T-cell (primary cell): ENCODE results near the gene DR1. TPM values are rescaled to one million over a fixed set of nuclear protein-coding genes. Genes with fewer than 3 reads are reported as not detected.

Experiments
- ATAC-seq, 4 experiments: fragments of 200-7000 bp in 3 of 4; fragments of 150-1000 bp in 1 of 4; cut with Tn5 transposase; replicated peaks in 1 of 4; 1 replicate in 3 of 4; 2 replicates in 1 of 4; pipeline ENCODE4 v1.10.0; 2021; ENCODE audit warnings: moderate library complexity in 3 of 4, mild to moderate bottlenecking in 2 of 4, moderate number of reproducible peaks in 1 of 4
- CTCF ChIA-PET, 2 donors: fragments of 300-600 bp; sonication (Branson Sonifier 250); formaldehyde crosslinking; loops; one replicate each; lab custom pipeline; 2022; ENCODE audit warnings: antibody characterized with exemption in 2 of 2; lab: Charles Lee
- POLR2A ChIA-PET, 2 donors: fragments of 300-600 bp; sonication (Branson Sonifier 250); formaldehyde crosslinking; loops; one replicate each; lab custom pipeline; 2022; ENCODE audit warnings: antibody characterized with exemption in 2 of 2; lab: Charles Lee
- DNase-seq, 35 experiments: peaks; one replicate each; pipeline versions ENCODE4 v3.0.0 to v3.0.0-alpha.2; 2013 to 2023
- H3K27ac ChIP-seq: one replicate; pipeline ENCODE4 v1.5.1; 2013; ENCODE audit warnings: low read length
- H3K27me3 ChIP-seq, 2 experiments: replicated peaks in 1 of 2; 1 replicate in 1 of 2; 2 replicates in 1 of 2; pipeline versions ENCODE4 v1.6.1 to v1.7.0; 2013; ENCODE audit warnings: low read length in 1 of 2, mixed read lengths in 1 of 2; ENCODE audit not compliant: control insufficient read depth in 2 of 2, insufficient read depth in 2 of 2; ENCODE audit errors: extremely low read depth in 1 of 2
- H3K36me3 ChIP-seq, 2 donors: 1 replicate in 1 of 2; 2 replicates in 1 of 2; pipeline versions ENCODE4 v1.6.1 to v1.7.0; 2013; ENCODE audit warnings: low read length in 1 of 2; ENCODE audit not compliant: control insufficient read depth in 2 of 2, insufficient read depth in 1 of 2; ENCODE audit errors: extremely low read depth in 1 of 2
- H3K4me1 ChIP-seq, 2 experiments: 1 replicate in 1 of 2; 2 replicates in 1 of 2; pipeline versions ENCODE4 v1.6.1 to v1.7.0; 2013; ENCODE audit warnings: low read length in 2 of 2, mixed read lengths in 1 of 2; ENCODE audit not compliant: insufficient read depth in 2 of 2, control insufficient read depth in 1 of 2; ENCODE audit errors: extremely low read depth in 1 of 2
- H3K4me3 ChIP-seq, 2 donors: 1 replicate in 1 of 2; 2 replicates in 1 of 2; pipeline versions ENCODE4 v1.5.1 to v1.7.0; 2013; ENCODE audit warnings: mild to moderate bottlenecking in 2 of 2, low read length in 1 of 2, moderate library complexity in 1 of 2; ENCODE audit not compliant: control insufficient read depth in 1 of 2; ENCODE audit errors: extremely low read depth in 1 of 2
- H3K9me3 ChIP-seq: 2 replicates; pipeline ENCODE4 v1.7.0; 2013
- H3K27ac Mint-ChIP-seq, 2 donors: one replicate each; pipeline ENCODE4 v1.8.0; 2020 to 2021; ENCODE audit warnings: mild to moderate bottlenecking in 2 of 2, mixed read lengths in 2 of 2
- H3K27me3 Mint-ChIP-seq, 2 donors: one replicate each; pipeline ENCODE4 v1.8.0; 2021 to 2022; ENCODE audit warnings: mixed read lengths in 2 of 2
- H3K36me3 Mint-ChIP-seq: one replicate; pipeline ENCODE4 v1.8.0; 2021; ENCODE audit warnings: mixed read lengths
- H3K4me1 Mint-ChIP-seq, 3 donors: one replicate each; pipeline ENCODE4 v1.8.0; 2020 to 2022; ENCODE audit warnings: mixed read lengths in 3 of 3, mild to moderate bottlenecking in 1 of 3
- H3K4me3 Mint-ChIP-seq, 3 donors: one replicate each; pipeline ENCODE4 v1.8.0; 2020 to 2022; ENCODE audit warnings: mild to moderate bottlenecking in 3 of 3, mixed read lengths in 3 of 3, moderate library complexity in 3 of 3
- H3K9me3 Mint-ChIP-seq, 3 donors: one replicate each; pipeline ENCODE4 v1.8.0; 2020 to 2022; ENCODE audit warnings: mixed read lengths in 3 of 3
- WGBS: methylation state at CpG from one replicate; pipeline ENCODE4 v1.1.5; 2013; ENCODE audit warnings: missing lambda C conversion rate; ENCODE audit not compliant: insufficient coverage; 5-methylcytosine and 5-hydroxymethylcytosine counted together
- total RNA-seq, 35 experiments: library from RNA in 6 of 35; stranded (reverse) in 6 of 35; fragments of 120-200 nt in 1 of 35; gene quantifications; one replicate each; pipeline versions ENCODE4 v1.2.1 to v1.2.4 and lab custom pipeline; 2013 to 2026

DR1 gene
- total RNA-seq, 5 donors from 2014 or later (not counting 1 experiment from before 2014, with no cell fraction given): 58.8 to 72.3 (median 65.1) TPM

DNA sequence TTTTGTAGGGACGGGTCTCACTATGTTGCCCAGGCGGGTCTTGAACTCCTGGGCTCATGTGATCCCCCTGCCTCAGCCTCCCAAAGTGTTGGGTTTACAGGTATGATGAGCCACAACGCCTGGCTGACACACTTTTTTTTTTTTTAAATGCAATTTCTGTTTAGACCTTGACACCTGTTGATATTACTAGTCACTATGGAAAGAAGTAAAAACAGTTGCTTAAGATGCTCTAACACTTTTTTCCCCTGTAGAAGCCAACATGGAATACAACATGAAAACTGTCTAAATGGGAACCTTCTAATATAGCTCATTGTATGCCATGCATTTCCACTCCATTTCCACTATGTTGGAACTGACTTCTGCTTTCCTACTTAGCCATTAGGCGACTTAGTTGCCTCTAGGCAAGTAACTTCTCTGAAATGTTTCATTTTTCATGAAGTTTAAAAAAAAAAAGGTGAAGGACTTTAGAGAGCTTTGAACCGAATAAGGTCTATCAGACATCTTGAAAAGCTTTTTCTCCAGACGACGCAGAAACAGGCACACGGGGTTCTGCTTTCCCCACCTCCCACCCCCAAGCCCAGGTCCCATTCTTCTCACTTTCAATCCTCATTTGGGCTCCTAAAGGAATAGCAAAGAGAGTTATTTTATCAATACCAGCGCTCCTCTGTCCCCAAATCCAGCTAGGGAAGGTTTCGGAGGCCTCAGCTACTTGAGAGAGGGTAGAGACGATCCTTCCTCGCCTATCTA, 648 bp upstream of the DR1 start:
- peaks cover 34 to 36% (median 35%) of the 10 kb centered on the region in 3 donors for H3K4me1 Mint-ChIP-seq
- peaks cover 8 to 39% of the 10 kb centered on the region in 2 experiments for H3K4me1 ChIP-seq
- peak overlapping the region; percentile 82 to 99 for H3K4me3 ChIP-seq

DNA sequence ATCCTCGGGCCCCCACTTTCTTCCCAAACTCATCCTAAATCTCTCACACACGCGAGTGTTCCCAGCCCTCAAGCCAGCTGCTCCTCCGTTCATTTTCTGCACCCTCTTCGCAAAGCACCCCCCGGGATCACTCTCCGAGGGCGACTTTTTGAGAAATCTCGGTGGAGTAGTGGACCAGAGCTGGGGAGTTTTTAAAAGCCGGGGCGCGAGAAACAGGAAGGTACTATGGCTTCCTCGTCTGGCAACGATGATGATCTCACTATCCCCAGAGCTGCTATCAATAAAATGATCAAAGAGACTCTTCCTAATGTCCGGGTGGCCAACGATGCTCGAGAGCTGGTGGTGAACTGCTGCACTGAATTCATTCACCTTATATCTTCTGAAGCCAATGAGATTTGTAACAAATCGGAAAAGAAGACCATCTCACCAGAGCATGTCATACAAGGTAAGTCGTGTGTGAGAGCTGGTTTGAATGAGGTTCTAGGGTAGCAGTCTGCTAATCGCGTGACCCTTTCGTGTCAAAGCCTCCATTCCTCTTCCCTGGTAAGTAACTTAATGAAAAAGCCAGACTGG, 800 bp downstream of the DR1 start:
- Mint-ChIP-seq H3K4me1 (peaks cover 40 to 46% (median 46%) of the 10 kb centered on the region in 3 donors), H3K27ac (peak overlapping the region; percentile 92 to 96), H3K9me3 (no peaks in the 10 kb centered on the region), H3K36me3 (peaks cover 9% of the 10 kb centered on the region), H3K4me3 (peak overlapping the region; percentile 94 to 98 (median 97)), H3K27me3 (no peaks in the 10 kb centered on the region)
- 0% methylated on average over 3 of the region's 22 CpGs for WGBS
- POLR2A ChIA-PET: interaction anchor here in 1 of 2 donors (0.5 kb wide), 1 partner anchor 385 kb away, joined by 3 read pairs; no protein-coding TSS in a partner anchor
- Histone ChIP-seq H3K4me1 (peaks cover 9 to 35% of the 10 kb centered on the region in 2 experiments), H3K36me3 (no peaks in the 10 kb centered on the region), H3K27ac (peak overlapping the region; percentile 82), H3K4me3 (peak overlapping the region; percentile 82 to 99), H3K27me3 (no peaks in the 10 kb centered on the region), H3K9me3 (no peaks in the 10 kb centered on the region)
- peak in 26 of 35 experiments; percentile 2 to 62 (median 20) for DNase-seq
- CTCF ChIA-PET: interaction anchor here in 1 of 2 donors (1.2 to 1.7 kb wide), 3 partner anchors 13 to 514 kb away, joined by 3 to 5 read pairs (median 4); partner anchors contain the start of gene RPL5
- peak; percentile 13 to 31 (median 26) for ATAC-seq

More for the DNA sequence above, 648 bp upstream of the DR1 start:
- WGBS: 6% methylated on average over 3 of the region's 12 CpGs
- Mint-ChIP-seq H3K36me3 (peaks cover 7% of the 10 kb centered on the region), H3K27me3 (no peaks in the 10 kb centered on the region), H3K4me3 (peak overlapping the region; percentile 94 to 98 (median 97)), H3K9me3 (no peaks in the 10 kb centered on the region), H3K27ac (peak overlapping the region; percentile 94 to 96)
- DNase-seq (peak in 1 of 35 experiments; percentile 4), ATAC-seq (peak; percentile 9 to 53 (median 14))
- ChIA-PET POLR2A (interaction anchor here (0.6 to 1.1 kb wide), 6 partner anchors 11 to 534 kb away, joined by 3 to 5 read pairs (median 3); partner anchors contain the start of gene DNTTIP2 (in 1 of the 2)), CTCF (interaction anchor here (0.6 to 1.7 kb wide), 14 partner anchors 8 to 351 kb away, joined by 3 to 33 read pairs (median 4); no protein-coding TSS in a partner anchor)
- H3K36me3 ChIP-seq: no peaks in the 10 kb centered on the region
- no peaks in the 10 kb centered on the region for H3K27me3 ChIP-seq
- peak overlapping the region; percentile 82 for H3K27ac ChIP-seq
- H3K9me3 ChIP-seq: no peaks in the 10 kb centered on the region

DNA sequence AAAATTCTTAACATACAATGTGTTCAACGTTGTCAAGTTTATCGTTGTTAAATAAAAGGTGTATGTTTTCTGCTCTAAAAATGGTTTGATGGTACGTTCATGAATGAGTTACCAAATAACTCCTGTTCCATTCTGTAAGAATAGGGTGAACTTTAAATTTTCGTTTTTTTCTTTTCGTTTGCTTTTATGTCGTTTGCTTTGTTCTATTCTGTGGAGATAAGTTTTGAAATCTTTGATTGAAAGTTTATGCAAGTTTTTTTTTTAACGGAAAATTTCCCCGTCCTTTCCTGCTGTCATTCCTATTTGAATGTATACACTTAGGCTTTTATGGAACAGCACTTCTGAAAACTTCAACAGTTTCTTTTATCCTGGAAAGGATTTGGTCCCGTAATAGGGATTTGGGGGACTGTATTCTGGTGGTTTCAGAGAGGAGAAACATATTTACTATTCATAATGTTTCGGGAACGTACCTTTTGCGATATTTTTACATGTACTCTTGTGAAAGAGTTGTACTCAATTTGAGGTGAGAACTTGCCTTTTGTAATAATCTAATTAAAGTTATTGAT, 1.7 kb downstream of the DR1 start:
- H3K4me3 ChIP-seq: peak overlapping the region; percentile 82 to 99
- peaks cover 13% of the 10 kb centered on the region for H3K36me3 Mint-ChIP-seq
- H3K36me3 ChIP-seq: no peaks in the 10 kb centered on the region
- no peak overlapping the region for H3K27ac ChIP-seq
- peaks cover 46 to 51% (median 50%) of the 10 kb centered on the region in 3 donors for H3K4me1 Mint-ChIP-seq
- CTCF ChIA-PET: interaction anchor here in 1 of 2 donors (1.2 kb wide), 2 partner anchors 267 to 515 kb away, joined by 3 to 5 read pairs; partner anchors contain the start of gene RPL5
- no peak for DNase-seq
- no peak for ATAC-seq
- no peaks in the 10 kb centered on the region for H3K9me3 Mint-ChIP-seq
- no peaks in the 10 kb centered on the region for H3K27me3 Mint-ChIP-seq
- peak overlapping the region; percentile 94 to 98 (median 97) for H3K4me3 Mint-ChIP-seq
- no CpG with 5 or more reads among the region's 12 CpGs for WGBS
- no peaks in the 10 kb centered on the region for H3K27me3 ChIP-seq
- POLR2A ChIA-PET: interaction anchor here in 1 of 2 donors (0.6 kb wide), 1 partner anchor 15 kb away, joined by 8 read pairs; no protein-coding TSS in a partner anchor
- peaks cover 14 to 37% of the 10 kb centered on the region in 2 experiments for H3K4me1 ChIP-seq
- H3K9me3 ChIP-seq: no peaks in the 10 kb centered on the region
- H3K27ac Mint-ChIP-seq: peak overlapping the region; percentile 92 to 96

DNA sequence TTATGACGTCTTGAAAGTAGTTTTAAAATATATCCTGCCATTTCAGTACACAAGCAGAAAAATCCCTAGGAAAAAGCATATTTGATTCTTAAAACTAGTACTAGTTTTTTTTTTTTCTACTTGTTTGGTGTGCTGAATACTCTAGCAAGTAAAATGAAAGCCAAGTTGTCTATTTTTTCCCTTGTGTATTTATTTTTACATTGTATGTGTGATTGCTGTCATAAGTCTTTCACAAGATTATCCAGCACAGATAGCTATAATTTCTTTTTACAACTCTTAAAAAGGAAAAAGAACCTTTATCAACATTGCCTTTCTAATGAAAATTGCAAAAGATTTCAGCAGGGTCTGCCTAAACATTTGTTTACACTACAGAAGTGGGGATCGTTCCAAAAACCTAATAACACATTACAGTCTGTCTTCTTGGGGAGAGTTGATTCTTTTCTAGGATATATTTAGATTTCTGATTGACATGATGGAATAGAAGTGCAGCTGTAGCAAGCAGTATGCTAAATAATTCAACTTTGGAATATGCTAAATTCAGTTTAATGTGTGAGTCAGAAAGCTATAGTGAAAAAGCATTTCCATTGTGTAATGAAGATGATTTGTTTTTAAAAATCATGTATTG, 2.5 kb downstream of the DR1 start:
- no peaks in the 10 kb centered on the region for H3K36me3 ChIP-seq
- WGBS: no CpG with 5 or more reads among the region's 2 CpGs
- peak overlapping the region; percentile 10 to 82 for H3K4me3 ChIP-seq
- POLR2A ChIA-PET: interaction anchor here in 1 of 2 donors (0.6 kb wide), 1 partner anchor 14 kb away, joined by 8 read pairs; no protein-coding TSS in a partner anchor
- H3K27ac ChIP-seq: no peak overlapping the region
- H3K36me3 Mint-ChIP-seq: peaks cover 13% of the 10 kb centered on the region
- H3K4me1 ChIP-seq: peaks cover 18 to 42% of the 10 kb centered on the region in 2 experiments
- H3K9me3 ChIP-seq: no peaks in the 10 kb centered on the region
- H3K27me3 ChIP-seq: no peaks in the 10 kb centered on the region
- CTCF ChIA-PET: interaction anchor here in 1 of 2 donors (1.1 kb wide), 1 partner anchor 19 kb away, joined by 4 read pairs; no protein-coding TSS in a partner anchor
- peak overlapping the region; percentile 94 to 98 (median 97) for H3K4me3 Mint-ChIP-seq
- DNase-seq (no peak), ATAC-seq (no peak)
- H3K27me3 Mint-ChIP-seq: no peaks in the 10 kb centered on the region
- peak overlapping the region in 1 of 2 donors; percentile 34 for H3K27ac Mint-ChIP-seq
- H3K9me3 Mint-ChIP-seq: no peaks in the 10 kb centered on the region
- H3K4me1 Mint-ChIP-seq: peaks cover 50 to 58% (median 56%) of the 10 kb centered on the region in 3 donors

DNA sequence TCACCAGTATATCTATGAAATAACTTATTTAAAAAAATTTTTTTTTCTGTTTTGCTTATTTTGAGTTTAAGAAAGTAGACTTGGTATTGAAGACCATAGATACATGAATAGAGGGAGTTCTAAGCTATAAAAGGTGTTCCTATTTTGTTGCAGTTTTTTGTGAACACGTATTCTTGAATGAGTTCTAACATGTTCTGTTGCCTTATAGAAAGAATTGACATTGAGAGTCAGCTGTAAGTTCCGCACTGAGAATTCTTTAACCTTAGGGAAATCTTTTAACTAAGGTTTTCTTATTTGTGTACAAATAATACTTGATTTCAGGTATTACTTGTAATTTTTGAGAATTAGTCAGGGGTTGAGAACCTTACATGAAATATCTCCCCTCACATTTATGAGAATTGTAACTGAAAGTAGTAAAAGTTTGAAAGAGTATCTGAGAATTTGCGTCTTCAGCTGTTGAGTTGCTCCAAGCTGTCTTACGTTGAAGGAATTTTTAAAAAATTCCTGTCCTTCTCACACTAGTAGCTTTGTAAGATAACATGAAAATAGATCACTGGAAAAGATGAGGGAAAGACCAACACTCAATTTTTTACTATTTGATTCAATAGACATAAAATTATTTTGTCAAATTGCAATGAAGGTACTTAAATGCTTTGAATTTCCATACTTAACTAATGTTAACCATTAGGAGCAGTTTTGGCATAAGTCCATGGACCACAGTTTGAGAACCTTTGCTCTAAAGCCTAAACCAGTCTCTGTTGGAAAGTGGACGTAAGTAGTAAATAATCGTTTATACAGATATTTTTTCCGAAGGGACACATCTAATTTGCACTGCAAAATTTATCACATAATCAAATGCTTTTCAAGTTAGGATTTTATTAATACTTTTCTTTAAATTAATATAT, 3.8 kb downstream of the DR1 start:
- Mint-ChIP-seq H3K4me3 (peak overlapping the region; percentile 94 to 98 (median 97)), H3K9me3 (no peaks in the 10 kb centered on the region), H3K36me3 (peaks cover 14% of the 10 kb centered on the region), H3K27me3 (no peaks in the 10 kb centered on the region), H3K4me1 (peaks cover 54 to 64% (median 57%) of the 10 kb centered on the region in 3 donors), H3K27ac (no peak overlapping the region)
- 17% methylated on average over 1 of the region's 7 CpGs for WGBS
- no peaks in the 10 kb centered on the region for H3K27me3 ChIP-seq
- DNase-seq (no peak), ATAC-seq (no peak)
- H3K4me1 ChIP-seq: peaks cover 16 to 39% of the 10 kb centered on the region in 2 experiments
- POLR2A ChIA-PET: interaction anchor here in 1 of 2 donors (0.5 kb wide), 1 partner anchor 15 kb away, joined by 3 read pairs; no protein-coding TSS in a partner anchor
- CTCF ChIA-PET: interaction anchor here in 1 of 2 donors (1.1 kb wide), 1 partner anchor 20 kb away, joined by 4 read pairs; no protein-coding TSS in a partner anchor
- peaks cover 0 to 10% of the 10 kb centered on the region in 2 donors for H3K36me3 ChIP-seq
- no peak overlapping the region for H3K4me3 ChIP-seq
- H3K27ac ChIP-seq: no peak overlapping the region
- no peaks in the 10 kb centered on the region for H3K9me3 ChIP-seq
